Neural cell (in vitro differentiated cells): ENCODE results near the gene CKM. TPM values are rescaled to one million over a fixed set of nuclear protein-coding genes. Genes with fewer than 3 reads are reported as not detected.

Experiments
- H2AFZ ChIP-seq: fragments of 200-600, 300-800 bp; sonication (generic), shearing (Covaris generic); 2 replicates; pipeline ENCODE4 v1.6.0; 2014; ENCODE audit warnings: low read depth, mild to moderate bottlenecking, antibody characterized with exemption, low read length, moderate library complexity
- H3F3A ChIP-seq: fragments of 200-600 bp; shearing (Covaris generic); 2 replicates; pipeline ENCODE4 v1.6.1; 2016; ENCODE audit warnings: mild to moderate bottlenecking, moderate library complexity, mixed read lengths, antibody characterized with exemption, low read length; ENCODE audit not compliant: insufficient read depth, poor library complexity, severe bottlenecking
- H3K27ac ChIP-seq: fragments of 200-600, 300-800 bp; sonication (generic), shearing (Covaris generic); 2 replicates; pipeline ENCODE4 v1.5.1; 2014; ENCODE audit warnings: mild to moderate bottlenecking, low read length, moderate library complexity
- H3K27me3 ChIP-seq: fragments of 300-800, 200-600 bp; sonication (generic), shearing (Covaris generic); 2 replicates; pipeline ENCODE4 v1.6.0; 2014; ENCODE audit warnings: mild to moderate bottlenecking, low read depth, low read length, moderate library complexity; ENCODE audit not compliant: insufficient read depth
- H3K36me3 ChIP-seq: fragments of 300-800, 200-600 bp; sonication (generic), shearing (Covaris generic); 2 replicates; pipeline ENCODE4 v1.5.1; 2014; ENCODE audit warnings: mild to moderate bottlenecking, antibody characterized with exemption, low read length, moderate library complexity; ENCODE audit not compliant: insufficient read depth
- H3K4me2 ChIP-seq: fragments of 300-800, 200-600 bp; sonication (generic), shearing (Covaris generic); 2 replicates; pipeline ENCODE4 v1.6.0; 2014; ENCODE audit warnings: mild to moderate bottlenecking, low read length
- H3K4me3 ChIP-seq: fragments of 300-800, 200-600 bp; sonication (generic), shearing (Covaris generic); 2 replicates; pipeline ENCODE4 v1.5.1; 2014; ENCODE audit warnings: mild to moderate bottlenecking, low read length, moderate library complexity
- H3K79me2 ChIP-seq: fragments of 200-600 bp; shearing (Covaris generic); replicated peaks from 2 replicates; pipeline ENCODE4 v1.6.0; 2014; ENCODE audit warnings: mild to moderate bottlenecking, low read length, moderate library complexity; ENCODE audit not compliant: insufficient read depth
- H3K9ac ChIP-seq: fragments of 300-800, 200-600 bp; sonication (generic), shearing (Covaris generic); 2 replicates; pipeline ENCODE4 v1.6.1; 2016; ENCODE audit warnings: mild to moderate bottlenecking, low read length, mixed read lengths
- H3K9me2 ChIP-seq: fragments of 200-600 bp; shearing (Covaris generic); 2 replicates; pipeline ENCODE4 v1.6.1; 2016; ENCODE audit warnings: mild to moderate bottlenecking, low read length, mixed read lengths; ENCODE audit not compliant: insufficient read depth
- H3K9me3 ChIP-seq: fragments of 200-600, 300-800 bp; sonication (generic), shearing (Covaris generic); 2 replicates; pipeline ENCODE4 v1.6.1; 2016; ENCODE audit warnings: mild to moderate bottlenecking, mixed run types, low read length, moderate library complexity, mixed read lengths
- H4K20me1 ChIP-seq: fragments of 200-600 bp; shearing (Covaris generic); 2 replicates; pipeline ENCODE4 v1.6.1; 2016; ENCODE audit warnings: mild to moderate bottlenecking, mixed run types; ENCODE audit not compliant: insufficient read depth
- EP300 ChIP-seq: fragments of 450-650 bp; conservative IDR thresholded peaks from 2 replicates; pipeline ENCODE4 v1.6.1; 2014; ENCODE audit warnings: antibody characterized with exemption, mild to moderate bottlenecking, moderate library complexity; ENCODE audit not compliant: poor library complexity, severe bottlenecking
- EZH2 ChIP-seq: fragments of 200-600, 300-800 bp; shearing (Covaris generic), sonication (generic); IDR thresholded peaks from 2 replicates; pipeline ENCODE4 v1.6.1; 2014; ENCODE audit warnings: antibody characterized with exemption, low read length, borderline replicate concordance, mild to moderate bottlenecking; ENCODE audit not compliant: insufficient read depth, poor library complexity, severe bottlenecking
- MXI1 ChIP-seq: fragments of 450-650 bp; conservative IDR thresholded peaks from 2 replicates; pipeline ENCODE4 v1.6.1; 2014; ENCODE audit warnings: antibody characterized with exemption, mild to moderate bottlenecking; ENCODE audit not compliant: poor library complexity, severe bottlenecking
- POLR2AphosphoS5 ChIP-seq: IDR thresholded peaks from 2 replicates; pipeline ENCODE4 v1.6.1; 2012
- RAD21 ChIP-seq: fragments of 450-650 bp; conservative IDR thresholded peaks from 2 replicates; pipeline ENCODE4 v1.6.1; 2014; ENCODE audit warnings: antibody characterized with exemption, mild to moderate bottlenecking, moderate library complexity
- SMC3 ChIP-seq: fragments of 450-650 bp; conservative IDR thresholded peaks from 2 replicates; pipeline ENCODE4 v1.6.1; 2014; ENCODE audit warnings: antibody characterized with exemption, mild to moderate bottlenecking, moderate library complexity; ENCODE audit not compliant: poor library complexity
- TAF1 ChIP-seq: IDR thresholded peaks from 2 replicates; pipeline ENCODE4 v1.6.1; 2012; ENCODE audit warnings: low read depth
- polyA plus RNA-seq: library from polyadenylated mRNA; depleted of rRNA; stranded (reverse); fragments of >200 nt; gene quantifications from 2 replicates; pipeline ENCODE4 v1.2.3, GENCODE V29; 2014
- TF ChIP-seq, protein P1 (sequence below): IDR thresholded peaks from 2 replicates; pipeline ENCODE4 v1.6.1; 2012; ENCODE audit warnings: borderline replicate concordance
- TF ChIP-seq, protein P2 (sequence below): fragments of 450-650 bp; IDR thresholded peaks from 2 replicates; pipeline ENCODE4 v1.5.1; 2014; ENCODE audit warnings: antibody characterized with exemption, mild to moderate bottlenecking, moderate library complexity; ENCODE audit not compliant: poor library complexity, severe bottlenecking

Gene CKM
- polyA plus RNA-seq, 1 donor from 2014 or later, result 0.14 TPM

DNA sequence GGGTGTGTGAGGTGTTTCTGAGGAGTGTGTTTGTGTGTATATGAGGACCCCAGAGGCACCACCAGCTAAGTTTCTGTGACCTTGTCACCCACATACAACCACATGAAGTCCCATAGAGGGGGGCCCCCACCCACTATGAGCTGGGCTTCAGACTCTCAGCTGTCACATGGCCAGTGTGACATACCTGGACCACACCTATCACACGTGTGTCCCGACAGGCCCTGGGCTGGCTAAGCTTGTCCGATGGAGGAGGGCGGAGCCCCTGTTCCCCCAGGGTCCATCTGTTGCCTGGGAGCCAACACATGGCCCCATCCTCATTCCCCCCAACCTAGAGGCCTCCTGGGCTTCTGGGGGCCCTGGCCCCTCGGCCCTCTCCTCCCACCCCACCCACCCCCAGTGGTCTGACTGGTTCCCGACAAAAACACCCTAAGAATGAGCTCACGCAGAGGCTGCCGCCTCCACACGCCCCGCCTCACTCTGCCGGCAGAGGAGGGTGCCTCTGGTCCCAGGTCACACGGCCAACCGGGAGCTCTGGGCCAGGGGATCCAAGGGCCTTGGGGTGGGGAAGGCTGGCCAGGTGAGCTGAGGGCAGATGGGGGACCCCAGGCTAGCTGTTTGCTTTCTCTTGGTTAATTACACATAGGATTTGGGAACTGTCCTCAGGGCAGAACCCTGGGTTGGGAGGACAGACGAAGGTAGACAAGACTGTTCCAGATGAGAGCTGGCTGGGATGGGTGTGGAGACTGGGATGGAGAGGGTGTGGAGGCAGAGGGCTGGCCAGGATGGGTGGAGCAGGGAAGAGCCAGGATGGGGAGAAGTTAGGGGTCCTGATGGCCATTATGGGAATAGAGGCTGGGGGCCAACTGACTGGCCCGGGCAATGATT is 22.2 kb upstream of the CKM start:
- Histone ChIP-seq H4K20me1 (no peaks in the 10 kb centered on the region), H3K9me2 (no peaks in the 10 kb centered on the region), H3K27me3 (peaks cover 24% of the 10 kb centered on the region), H3F3A (no peaks in the 10 kb centered on the region), H3K79me2 (no peaks in the 10 kb centered on the region), H2AFZ (no peak overlapping the region), H3K4me2 (no peak overlapping the region), H3K27ac (no peak overlapping the region), H3K4me3 (no peak overlapping the region), H3K9me3 (no peaks in the 10 kb centered on the region), H3K9ac (no peak overlapping the region), H3K36me3 (no peaks in the 10 kb centered on the region)
- TF ChIP-seq EP300 (no peak), RAD21 (no peak), POLR2AphosphoS5 (no peak), EZH2 (no peak), TAF1 (no peak), MXI1 (no peak), SMC3 (no peak)
- TF ChIP-seq, protein P1, sequence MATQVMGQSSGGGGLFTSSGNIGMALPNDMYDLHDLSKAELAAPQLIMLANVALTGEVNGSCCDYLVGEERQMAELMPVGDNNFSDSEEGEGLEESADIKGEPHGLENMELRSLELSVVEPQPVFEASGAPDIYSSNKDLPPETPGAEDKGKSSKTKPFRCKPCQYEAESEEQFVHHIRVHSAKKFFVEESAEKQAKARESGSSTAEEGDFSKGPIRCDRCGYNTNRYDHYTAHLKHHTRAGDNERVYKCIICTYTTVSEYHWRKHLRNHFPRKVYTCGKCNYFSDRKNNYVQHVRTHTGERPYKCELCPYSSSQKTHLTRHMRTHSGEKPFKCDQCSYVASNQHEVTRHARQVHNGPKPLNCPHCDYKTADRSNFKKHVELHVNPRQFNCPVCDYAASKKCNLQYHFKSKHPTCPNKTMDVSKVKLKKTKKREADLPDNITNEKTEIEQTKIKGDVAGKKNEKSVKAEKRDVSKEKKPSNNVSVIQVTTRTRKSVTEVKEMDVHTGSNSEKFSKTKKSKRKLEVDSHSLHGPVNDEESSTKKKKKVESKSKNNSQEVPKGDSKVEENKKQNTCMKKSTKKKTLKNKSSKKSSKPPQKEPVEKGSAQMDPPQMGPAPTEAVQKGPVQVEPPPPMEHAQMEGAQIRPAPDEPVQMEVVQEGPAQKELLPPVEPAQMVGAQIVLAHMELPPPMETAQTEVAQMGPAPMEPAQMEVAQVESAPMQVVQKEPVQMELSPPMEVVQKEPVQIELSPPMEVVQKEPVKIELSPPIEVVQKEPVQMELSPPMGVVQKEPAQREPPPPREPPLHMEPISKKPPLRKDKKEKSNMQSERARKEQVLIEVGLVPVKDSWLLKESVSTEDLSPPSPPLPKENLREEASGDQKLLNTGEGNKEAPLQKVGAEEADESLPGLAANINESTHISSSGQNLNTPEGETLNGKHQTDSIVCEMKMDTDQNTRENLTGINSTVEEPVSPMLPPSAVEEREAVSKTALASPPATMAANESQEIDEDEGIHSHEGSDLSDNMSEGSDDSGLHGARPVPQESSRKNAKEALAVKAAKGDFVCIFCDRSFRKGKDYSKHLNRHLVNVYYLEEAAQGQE, result no peak
- TF ChIP-seq, protein P2, sequence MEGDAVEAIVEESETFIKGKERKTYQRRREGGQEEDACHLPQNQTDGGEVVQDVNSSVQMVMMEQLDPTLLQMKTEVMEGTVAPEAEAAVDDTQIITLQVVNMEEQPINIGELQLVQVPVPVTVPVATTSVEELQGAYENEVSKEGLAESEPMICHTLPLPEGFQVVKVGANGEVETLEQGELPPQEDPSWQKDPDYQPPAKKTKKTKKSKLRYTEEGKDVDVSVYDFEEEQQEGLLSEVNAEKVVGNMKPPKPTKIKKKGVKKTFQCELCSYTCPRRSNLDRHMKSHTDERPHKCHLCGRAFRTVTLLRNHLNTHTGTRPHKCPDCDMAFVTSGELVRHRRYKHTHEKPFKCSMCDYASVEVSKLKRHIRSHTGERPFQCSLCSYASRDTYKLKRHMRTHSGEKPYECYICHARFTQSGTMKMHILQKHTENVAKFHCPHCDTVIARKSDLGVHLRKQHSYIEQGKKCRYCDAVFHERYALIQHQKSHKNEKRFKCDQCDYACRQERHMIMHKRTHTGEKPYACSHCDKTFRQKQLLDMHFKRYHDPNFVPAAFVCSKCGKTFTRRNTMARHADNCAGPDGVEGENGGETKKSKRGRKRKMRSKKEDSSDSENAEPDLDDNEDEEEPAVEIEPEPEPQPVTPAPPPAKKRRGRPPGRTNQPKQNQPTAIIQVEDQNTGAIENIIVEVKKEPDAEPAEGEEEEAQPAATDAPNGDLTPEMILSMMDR, result no peak

DNA sequence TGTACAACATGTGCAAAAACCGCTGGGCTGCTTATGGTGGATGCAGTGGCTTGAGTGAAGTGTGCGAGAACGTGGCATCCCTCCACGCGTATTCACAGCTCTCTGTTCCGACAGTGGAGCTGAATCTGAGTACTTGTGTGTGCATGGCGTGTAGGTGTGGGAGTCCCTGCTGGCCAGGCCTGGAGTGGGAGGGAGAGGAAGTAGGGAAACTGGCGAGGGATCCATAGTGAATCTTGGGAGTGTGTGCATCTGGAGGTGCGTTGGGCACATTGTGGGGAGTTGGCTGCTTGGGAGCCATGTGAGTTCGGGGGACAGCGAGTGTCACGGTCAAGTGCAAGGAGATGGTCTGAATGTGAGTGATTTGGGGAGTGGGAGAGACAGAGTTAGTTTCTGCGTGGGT is 20.2 kb upstream of the CKM start:
- no peaks in the 10 kb centered on the region for H3K36me3 ChIP-seq
- no peak overlapping the region for H3K4me2 ChIP-seq
- H3K4me3 ChIP-seq, result no peak overlapping the region
- H3K27me3 ChIP-seq, result peaks cover 33% of the 10 kb centered on the region
- no peaks in the 10 kb centered on the region for H3K9me2 ChIP-seq
- H3K9ac ChIP-seq, result no peak overlapping the region
- H3K27ac ChIP-seq, result no peak overlapping the region
- H3K9me3 ChIP-seq, result no peaks in the 10 kb centered on the region
- H3K79me2 ChIP-seq, result no peaks in the 10 kb centered on the region
- no peak overlapping the region for H2AFZ ChIP-seq
- H3F3A ChIP-seq, result no peaks in the 10 kb centered on the region
- no peaks in the 10 kb centered on the region for H4K20me1 ChIP-seq
- TF ChIP-seq, protein P2, result no peak
- TF ChIP-seq POLR2AphosphoS5, result no peak
- TF ChIP-seq RAD21, result no peak
- no peak for TF ChIP-seq TAF1
- TF ChIP-seq, protein P1, result no peak
- TF ChIP-seq EP300, result no peak
- TF ChIP-seq MXI1, result no peak
- TF ChIP-seq SMC3, result no peak
- TF ChIP-seq EZH2, result no peak
